HG02763 (cell line): Measurements from ENCODE around the gene AK3.
"Not testable (repeated sequence)": the region's sequence is repeated elsewhere in the genome, so short reads cannot be mapped to it uniquely, and the experiment has no call there.

Experiments used
- ATAC-seq: cut with Tn5 transposase; IDR thresholded peaks from one replicate; pipeline ENCODE4 v1.9.1; 2021; ENCODE audit warnings: mild to moderate bottlenecking, moderate library complexity; ENCODE audit not compliant: unreplicated experiment

Gene AK3

DNA sequence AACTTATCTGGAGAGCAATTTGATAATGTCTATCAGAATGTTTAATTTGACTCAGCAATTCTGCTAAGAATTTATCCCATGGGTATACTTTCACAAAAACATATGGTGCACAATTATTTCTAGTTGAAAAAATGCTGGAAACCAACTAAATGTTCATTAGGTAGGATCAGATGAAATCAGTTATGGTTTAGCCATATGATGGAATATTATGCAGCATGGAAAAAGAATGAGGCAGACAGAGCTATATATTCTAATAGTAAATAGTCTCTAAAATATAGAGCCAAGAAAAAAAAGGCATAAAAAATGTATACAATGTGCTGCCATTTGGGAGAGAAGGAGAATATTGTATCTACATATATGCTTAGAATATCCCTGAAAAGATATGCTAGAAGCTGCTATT, 71.1 kb downstream of the AK3 start:
- ATAC-seq: no peak

DNA sequence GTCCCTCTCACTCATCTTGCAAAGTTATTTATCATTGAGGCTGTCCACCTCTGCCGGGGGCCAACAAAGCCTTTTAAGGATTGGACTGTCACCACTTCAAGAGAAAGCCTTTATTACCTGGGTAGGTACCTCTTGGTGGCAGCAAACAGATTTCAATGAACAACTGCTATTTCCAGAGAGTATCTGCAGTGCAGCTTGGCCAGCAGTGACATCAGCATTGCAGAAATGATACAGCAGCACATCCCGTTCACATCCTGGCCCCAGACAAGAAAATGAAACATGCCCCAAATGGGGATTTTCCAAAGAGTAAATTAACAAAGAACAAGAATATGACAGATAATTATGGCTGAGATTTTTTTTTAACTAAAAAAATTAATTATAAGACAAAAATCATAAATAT, 72.4 kb downstream of the AK3 start:
- no peak for ATAC-seq

DNA sequence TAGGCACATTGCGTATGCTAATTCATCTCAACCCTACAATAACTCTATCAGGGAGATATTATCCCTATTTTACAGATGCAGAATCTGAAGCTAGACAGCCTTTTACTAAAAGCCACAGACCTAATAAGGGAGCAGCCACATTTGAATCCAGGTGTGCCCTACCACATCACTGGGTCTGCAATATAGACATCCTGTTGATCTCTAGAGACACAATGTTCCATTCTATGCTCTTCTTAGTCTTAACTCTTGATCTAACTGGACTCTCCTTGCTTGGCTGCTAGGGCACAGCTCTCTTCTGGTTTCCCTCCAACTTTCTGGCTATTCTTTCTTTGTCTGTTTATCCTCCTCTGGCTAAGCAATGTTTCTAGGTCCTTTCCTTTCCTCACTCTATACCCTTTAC, 73.3 kb downstream of the AK3 start:
- ATAC-seq: no peak

DNA sequence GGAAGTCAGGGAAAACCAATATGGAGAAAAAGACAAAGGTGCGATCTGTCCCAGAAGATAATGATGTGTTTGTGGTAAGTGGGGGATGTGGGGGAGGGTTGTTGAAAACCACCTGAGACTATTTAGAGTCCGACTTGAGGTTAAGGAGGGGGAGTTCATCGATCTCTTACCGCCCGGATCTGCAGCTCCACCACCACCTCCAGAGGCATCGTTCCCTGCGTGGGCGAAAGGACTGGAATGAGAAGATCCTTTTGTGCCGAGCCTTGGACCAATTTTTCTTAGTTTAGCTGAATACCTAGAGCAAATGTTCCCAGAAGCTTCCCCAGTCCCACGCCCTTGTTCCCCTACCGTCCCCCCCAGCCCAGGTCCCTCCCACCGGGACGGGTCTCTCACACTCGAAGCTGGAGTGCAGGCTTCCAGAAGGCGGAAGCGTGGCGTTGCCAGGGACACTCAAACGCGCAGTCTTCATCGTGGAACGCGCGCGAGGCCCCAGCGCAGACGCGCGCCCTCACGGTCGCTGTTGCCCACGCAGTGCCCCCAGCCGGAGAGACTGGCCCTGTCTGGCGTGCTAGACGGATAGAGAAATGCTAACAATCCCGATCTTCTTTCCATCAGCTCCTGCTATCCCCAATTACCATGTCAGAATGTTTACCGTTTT, 74.8 kb downstream of the AK3 start, which contains the start of gene SPATA6L:
Gene SPATA6L (minus strand): TSS at position 439 of the 658 bp plus-strand sequence. CDS start 230 bp downstream, at position 209.
- no peak for ATAC-seq

DNA sequence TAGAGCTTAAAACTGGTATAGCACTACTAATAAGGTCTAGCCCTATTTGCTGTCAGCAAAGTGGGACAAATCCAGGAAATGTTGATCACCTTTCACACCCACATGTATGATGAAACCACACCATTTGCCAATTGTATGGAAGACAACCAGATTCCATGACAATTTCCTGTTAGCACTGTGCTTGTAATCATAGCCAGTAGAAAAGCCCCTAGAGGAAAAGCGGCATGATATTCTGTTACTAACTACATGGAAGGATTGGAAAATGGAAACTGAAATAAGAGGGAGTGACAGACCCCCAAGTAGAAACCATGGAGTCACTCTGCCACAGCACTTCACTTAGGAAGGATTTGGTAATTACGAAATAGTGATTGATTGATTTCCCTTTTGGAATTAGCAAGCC, 75.6 kb downstream of the AK3 start:
- no peak for ATAC-seq

DNA sequence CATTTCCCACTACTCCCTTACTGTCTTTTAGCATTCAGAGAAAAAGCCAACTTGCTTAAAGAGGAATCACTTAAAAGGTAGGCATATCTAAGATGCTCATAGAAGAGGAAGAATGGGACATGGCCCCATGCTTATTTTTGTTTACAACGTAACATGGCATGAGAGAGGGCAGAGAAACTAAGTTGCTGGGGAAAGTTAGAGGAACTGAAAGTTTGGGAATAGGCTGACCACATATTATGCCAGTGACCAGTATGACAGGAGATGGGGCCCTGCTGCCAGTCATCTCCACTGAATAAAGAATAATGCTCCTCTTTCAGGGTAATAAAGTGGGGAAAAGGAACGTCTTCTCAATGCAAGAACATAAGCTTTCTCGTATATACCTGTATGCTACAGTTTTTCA, 77.0 kb downstream of the AK3 start:
- ATAC-seq: no peak

DNA sequence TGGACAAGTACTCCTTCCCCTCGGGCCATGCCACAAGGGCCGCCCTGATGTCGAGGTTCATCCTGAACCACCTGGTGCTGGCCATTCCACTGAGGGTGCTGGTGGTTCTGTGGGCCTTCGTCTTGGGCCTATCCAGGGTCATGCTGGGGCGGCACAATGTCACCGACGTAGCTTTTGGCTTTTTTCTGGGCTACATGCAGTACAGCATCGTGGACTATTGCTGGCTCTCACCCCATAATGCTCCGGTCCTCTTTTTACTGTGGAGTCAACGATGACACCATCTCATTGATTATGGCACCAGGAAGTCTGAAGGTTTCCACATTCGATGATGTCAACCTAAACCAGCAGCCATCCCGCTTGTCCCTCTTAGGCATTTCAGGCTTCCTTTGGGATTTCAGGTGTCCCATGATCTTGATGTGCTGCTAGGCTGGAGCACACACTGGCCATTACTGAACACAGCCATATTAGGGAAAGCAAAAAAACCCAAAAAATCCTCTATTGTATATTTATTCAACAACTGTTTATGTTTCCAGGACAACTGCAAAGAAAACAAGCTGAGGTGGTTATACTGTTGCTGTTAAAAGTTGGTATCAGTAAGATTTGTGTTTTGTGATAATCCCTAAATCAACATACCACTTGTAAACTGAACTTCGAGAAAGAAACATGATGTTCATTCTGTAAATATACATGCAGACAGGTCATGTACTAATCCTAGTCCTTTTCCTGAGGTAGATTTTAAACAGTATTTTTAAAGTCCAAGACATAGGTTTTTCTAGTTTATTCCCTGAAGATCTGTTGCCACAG, 77.8 kb downstream of the AK3 start:
- ATAC-seq: no peak

DNA sequence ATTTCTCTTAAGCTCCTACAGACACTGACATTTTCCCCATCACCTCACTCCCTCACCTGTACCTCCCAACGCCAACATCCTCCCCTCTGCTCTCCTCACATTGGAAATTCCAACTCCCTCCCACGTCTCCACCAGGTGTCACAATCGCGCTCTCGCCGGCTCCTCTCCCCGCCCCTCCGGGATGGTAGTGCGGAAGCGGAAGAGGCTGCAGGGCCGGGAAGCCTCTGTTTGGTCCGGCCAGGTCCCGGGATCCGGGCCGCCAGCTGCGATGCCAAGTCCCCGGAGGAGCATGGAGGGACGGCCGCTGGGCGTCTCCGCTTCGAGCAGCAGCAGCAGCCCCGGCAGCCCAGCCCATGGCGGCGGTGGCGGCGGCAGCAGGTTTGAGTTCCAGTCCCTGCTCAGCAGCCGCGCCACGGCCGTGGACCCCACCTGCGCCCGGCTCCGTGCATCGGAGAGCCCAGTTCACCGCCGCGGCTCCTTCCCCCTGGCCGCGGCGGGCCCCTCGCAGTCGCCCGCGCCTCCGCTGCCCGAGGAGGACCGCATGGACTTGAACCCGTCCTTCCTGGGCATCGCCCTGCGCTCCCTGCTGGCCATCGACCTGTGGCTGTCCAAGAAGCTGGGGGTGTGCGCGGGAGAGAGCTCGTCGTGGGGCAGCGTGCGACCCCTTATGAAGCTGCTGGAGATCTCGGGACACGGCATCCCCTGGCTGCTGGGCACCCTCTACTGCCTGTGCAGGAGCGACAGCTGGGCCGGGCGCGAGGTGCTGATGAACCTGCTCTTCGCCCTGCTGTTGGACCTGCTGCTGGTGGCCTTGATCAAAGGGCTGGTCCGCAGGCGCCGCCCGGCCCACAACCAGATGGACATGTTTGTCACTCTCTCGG, 78.7 kb downstream of the AK3 start, which contains the start of gene PLPP6:
Gene PLPP6 (plus strand): TSS at position 187 of the 881 bp plus-strand sequence. CDS start 82 bp downstream, at position 269.
- ATAC-seq: peak; percentile 85

DNA sequence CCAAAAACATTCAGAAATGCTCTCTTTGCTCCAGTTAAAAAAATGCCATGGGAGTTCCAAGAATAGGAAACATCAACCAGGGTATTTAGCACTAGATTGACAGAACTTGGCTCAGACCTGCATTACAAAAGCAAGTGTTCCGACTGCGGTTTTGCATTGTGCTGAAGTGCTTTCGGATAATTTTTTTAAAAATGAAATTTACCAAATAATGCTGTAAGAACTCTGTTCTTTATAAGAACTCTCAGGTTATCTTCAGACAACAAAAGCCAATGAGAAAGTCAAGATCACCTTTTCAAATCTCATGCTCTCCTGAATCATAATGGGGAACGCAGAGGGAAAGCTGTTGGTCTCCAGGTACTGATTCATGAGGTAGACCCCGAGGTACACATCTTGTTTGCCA, 79.4 kb downstream of the AK3 start:
- ATAC-seq: no peak

DNA sequence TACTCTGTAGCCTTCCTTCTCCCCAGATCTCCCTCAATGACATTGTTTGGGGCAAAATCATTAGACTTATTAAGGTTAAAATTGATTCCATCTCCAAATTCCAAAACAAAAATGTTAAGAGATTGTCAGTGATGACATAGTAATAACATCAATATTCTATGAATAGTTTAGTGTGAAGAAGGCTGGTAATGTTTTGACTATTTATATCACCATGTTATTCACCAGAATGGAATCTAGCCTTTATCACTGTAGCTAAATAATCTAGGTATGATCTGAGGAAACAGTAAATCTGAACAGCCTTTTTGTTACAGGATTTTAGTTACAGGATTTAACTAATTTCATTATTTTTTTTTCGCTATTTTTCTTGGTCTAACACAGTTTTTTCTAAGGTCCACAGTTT, 79.8 kb downstream of the AK3 start:
- no peak for ATAC-seq

DNA sequence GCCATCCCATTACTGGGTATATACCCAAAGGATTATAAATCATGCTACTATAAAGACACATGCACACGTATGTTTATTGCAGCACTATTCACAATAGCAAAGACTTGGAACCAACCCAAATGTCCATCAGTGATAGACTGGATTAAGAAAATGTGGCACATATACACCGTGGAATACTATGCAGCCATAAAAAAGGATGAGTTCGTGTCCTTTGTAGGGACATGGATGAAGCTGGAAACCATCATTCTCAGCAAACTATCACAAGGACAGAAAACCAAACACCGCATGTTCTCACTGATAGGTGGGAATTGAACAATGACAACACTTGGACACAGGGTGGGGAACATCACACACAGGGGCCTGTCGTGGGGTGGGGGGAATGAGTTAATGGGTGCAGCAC, 80.3 kb downstream of the AK3 start:
- not testable (repeated sequence) for ATAC-seq
